H9 (cell line): ENCODE data around the gene GPLD1. TPM values are rescaled to one million over a fixed set of nuclear protein-coding genes. Genes with fewer than 3 reads are reported as not detected.

Source experiments
- DNase-seq: peaks from one replicate; pipeline ENCODE4 v3.0.0-alpha.2; 2017
- H2AFZ ChIP-seq: one replicate; pipeline ENCODE4 v1.6.1; 2013; ENCODE audit warnings: mild to moderate bottlenecking, low read length, control low read depth, moderate library complexity
- H2AK5ac ChIP-seq: 2 replicates; pipeline ENCODE4 v1.6.1; 2013; ENCODE audit warnings: low read length, control low read depth, mixed read lengths; ENCODE audit not compliant: insufficient read length
- H2BK120ac ChIP-seq: one replicate; pipeline ENCODE4 v1.6.1; 2013; ENCODE audit warnings: low read depth, mild to moderate bottlenecking, low read length, control low read depth, inconsistent platforms; ENCODE audit not compliant: poor library complexity, severe bottlenecking
- H2BK12ac ChIP-seq: 2 replicates; pipeline ENCODE4 v1.6.1; 2013; ENCODE audit warnings: low read length, control low read depth, mixed read lengths, low read depth; ENCODE audit not compliant: insufficient read length
- H2BK15ac ChIP-seq: 2 replicates; pipeline ENCODE4 v1.6.1; 2013; ENCODE audit warnings: low read depth, low read length, control low read depth
- H2BK20ac ChIP-seq: one replicate; pipeline ENCODE4 v1.6.1; 2013; ENCODE audit warnings: low read depth, mild to moderate bottlenecking, low read length, control low read depth, inconsistent platforms; ENCODE audit not compliant: poor library complexity, severe bottlenecking
- H2BK5ac ChIP-seq: 2 replicates; pipeline ENCODE4 v1.6.1; 2013; ENCODE audit warnings: low read length, control low read depth, mixed read lengths; ENCODE audit not compliant: insufficient read length
- H3K14ac ChIP-seq: 2 replicates; pipeline ENCODE4 v1.6.1; 2013; ENCODE audit warnings: low read length, control low read depth; ENCODE audit not compliant: insufficient read depth
- H3K18ac ChIP-seq: 2 replicates; pipeline ENCODE4 v1.6.1; 2013; ENCODE audit warnings: low read depth, mild to moderate bottlenecking, mixed read lengths, low read length, control low read depth; ENCODE audit not compliant: insufficient read length
- H3K23ac ChIP-seq: 2 replicates; pipeline ENCODE4 v1.6.1; 2013; ENCODE audit warnings: low read length, control low read depth, mixed read lengths, low read depth; ENCODE audit not compliant: insufficient read length
- H3K23me2 ChIP-seq: 2 replicates; pipeline ENCODE4 v1.6.1; 2013; ENCODE audit warnings: low read depth, mild to moderate bottlenecking, mixed read lengths, low read length, control low read depth; ENCODE audit not compliant: insufficient read length, poor library complexity, severe bottlenecking
- H3K27ac ChIP-seq: 2 replicates; pipeline ENCODE4 v1.5.1; 2013; ENCODE audit warnings: low read length, control low read depth, mixed read lengths, low read depth; ENCODE audit not compliant: insufficient read length
- H3K27me3 ChIP-seq: 2 replicates; pipeline ENCODE4 v1.6.1; 2013; ENCODE audit warnings: low read length, control low read depth, inconsistent platforms; ENCODE audit not compliant: insufficient read depth
- H3K4ac ChIP-seq: 2 replicates; pipeline ENCODE4 v1.6.1; 2013; ENCODE audit warnings: low read depth, mild to moderate bottlenecking, control low read depth, inconsistent platforms, low read length, moderate library complexity
- H3K4me1 ChIP-seq: 2 replicates; pipeline ENCODE4 v1.6.1; 2013; ENCODE audit warnings: low read length, control low read depth, inconsistent platforms; ENCODE audit not compliant: insufficient read depth
- H3K4me2 ChIP-seq: 2 replicates; pipeline ENCODE4 v1.6.1; 2013; ENCODE audit warnings: low read length, control low read depth, mixed read lengths; ENCODE audit not compliant: insufficient read length, insufficient read depth
- H3K56ac ChIP-seq: 2 replicates; pipeline ENCODE4 v1.6.1; 2013; ENCODE audit warnings: low read depth, mild to moderate bottlenecking, mixed read lengths, low read length, control low read depth; ENCODE audit not compliant: insufficient read length
- H3K79me1 ChIP-seq: 2 replicates; pipeline ENCODE4 v1.6.1; 2013; ENCODE audit warnings: low read depth, mild to moderate bottlenecking, moderate library complexity, low read length, control low read depth, inconsistent platforms; ENCODE audit not compliant: insufficient read depth, poor library complexity, severe bottlenecking
- H3K79me2 ChIP-seq: 2 replicates; pipeline ENCODE4 v1.6.1; 2013; ENCODE audit warnings: low read length, control low read depth, inconsistent platforms; ENCODE audit not compliant: insufficient read depth
- H3K9ac ChIP-seq: 2 replicates; pipeline ENCODE4 v1.6.1; 2013; ENCODE audit warnings: low read length, control low read depth, mixed read lengths; ENCODE audit not compliant: insufficient read length; ENCODE audit errors: extremely low read depth
- H3K9me3 ChIP-seq: one replicate; pipeline ENCODE4 v1.6.1; 2013; ENCODE audit warnings: low read depth, low read length, inconsistent platforms; ENCODE audit not compliant: control insufficient read depth
- H3T11ph ChIP-seq: one replicate; pipeline ENCODE4 v1.6.1; 2013; ENCODE audit warnings: mild to moderate bottlenecking, low read length, control low read depth, inconsistent platforms
- H4K20me1 ChIP-seq: one replicate; pipeline ENCODE4 v1.6.1; 2013; ENCODE audit not compliant: control insufficient read depth, insufficient read length, insufficient read depth
- H4K5ac ChIP-seq: 2 replicates; pipeline ENCODE4 v1.6.1; 2013; ENCODE audit warnings: low read depth, mild to moderate bottlenecking, mixed read lengths, low read length, control low read depth; ENCODE audit not compliant: insufficient read length
- H4K8ac ChIP-seq: replicated peaks from 2 replicates; pipeline ENCODE4 v1.6.1; 2013; ENCODE audit warnings: low read length, control low read depth, mixed read lengths, low read depth; ENCODE audit not compliant: insufficient read length
- H4K91ac ChIP-seq: 2 replicates; pipeline ENCODE4 v1.6.1; 2013; ENCODE audit warnings: low read depth, mild to moderate bottlenecking, moderate library complexity, mixed read lengths, low read length, control low read depth; ENCODE audit not compliant: insufficient read length
- H3K27ac Mint-ChIP-seq, 3 experiments: 2 replicates in 2 of 3; 3 replicates in 1 of 3; pipeline ENCODE4 v1.8.0; 2020 to 2021; ENCODE audit warnings: mixed read lengths in 3 of 3, mild to moderate bottlenecking in 1 of 3, moderate library complexity in 1 of 3
- H3K27me3 Mint-ChIP-seq: 2 replicates; pipeline ENCODE4 v1.8.0; 2021; ENCODE audit warnings: low read depth, mild to moderate bottlenecking, moderate library complexity, mixed read lengths
- H3K36me3 Mint-ChIP-seq, 3 experiments: 2 replicates in 2 of 3; 3 replicates in 1 of 3; pipeline ENCODE4 v1.8.0; 2020 to 2021; ENCODE audit warnings: low read depth in 3 of 3, mixed read lengths in 3 of 3; ENCODE audit not compliant: insufficient read depth in 1 of 3
- H3K4me1 Mint-ChIP-seq, 2 experiments: 2 replicates each; pipeline ENCODE4 v1.8.0; 2020; ENCODE audit warnings: mixed read lengths in 2 of 2
- H3K4me3 Mint-ChIP-seq, 2 experiments: 2 replicates in 1 of 2; 3 replicates in 1 of 2; pipeline ENCODE4 v1.8.0; 2020 to 2021; ENCODE audit warnings: mild to moderate bottlenecking in 2 of 2, mixed read lengths in 2 of 2, moderate library complexity in 1 of 2
- H3K9me3 Mint-ChIP-seq, 2 experiments: 2 replicates in 1 of 2; 3 replicates in 1 of 2; pipeline ENCODE4 v1.8.0; 2020; ENCODE audit warnings: mild to moderate bottlenecking in 2 of 2, mixed read lengths in 2 of 2, moderate library complexity in 1 of 2
- CTCF ChIP-seq: fragments of 200-600 bp; sonication (generic); conservative IDR thresholded peaks from 3 replicates; pipeline ENCODE4 v1.8.0; 2021; ENCODE audit warnings: antibody characterized with exemption, mild to moderate bottlenecking
- WGBS: extraction: QIAGEN DNeasy Blood & Tissue Kit; methylation state at CpG from one replicate; pipeline ENCODE4 v1.1.7; 2013; ENCODE audit warnings: missing lambda C conversion rate, low lambda C conversion rate, mixed read lengths; ENCODE audit not compliant: insufficient read length; ENCODE audit errors: extremely low coverage; 5-methylcytosine and 5-hydroxymethylcytosine counted together
- total RNA-seq: library from RNA; stranded (reverse); gene quantifications from 2 replicates; pipeline ENCODE4 v1.2.1, GENCODE V29; 2021

GPLD1 gene
- total RNA-seq, 1 experiment from 2014 or later = 8.0 TPM

- no peak for DNase-seq
- Histone ChIP-seq H3K18ac (no peak overlapping the region), H3K27ac (no peak overlapping the region), H3K56ac (no peak overlapping the region), H4K20me1 (no peaks in the 10 kb centered on the region), H4K8ac (no peak overlapping the region), H3K27me3 (no peaks in the 10 kb centered on the region), H3K23ac (no peak overlapping the region), H3K79me2 (no peaks in the 10 kb centered on the region), H2BK15ac (no peak overlapping the region), H3K14ac (no peak overlapping the region), H3K4me2 (no peak overlapping the region), H3K23me2 (no peaks in the 10 kb centered on the region), H4K5ac (no peak overlapping the region), H2BK12ac (no peak overlapping the region), H2AK5ac (no peak overlapping the region), H2BK5ac (no peak overlapping the region), H4K91ac (no peak overlapping the region), H2AFZ (no peak overlapping the region), H3K9ac (no peak overlapping the region), H3K4ac (no peak overlapping the region), H3K9me3 (no peaks in the 10 kb centered on the region), H3K79me1 (no peaks in the 10 kb centered on the region), H2BK120ac (no peak overlapping the region), H2BK20ac (no peak overlapping the region), H3K4me1 (no peaks in the 10 kb centered on the region), H3T11ph (no peak overlapping the region)
- Mint-ChIP-seq H3K36me3 (peaks cover 0 to 2% (median 0%) of the 10 kb centered on the region in 3 experiments; a peak in 2 of 7 replicates), H3K4me3 (no peak overlapping the region), H3K9me3 (no peaks in the 10 kb centered on the region), H3K27me3 (no peaks in the 10 kb centered on the region), H3K27ac (no peak overlapping the region), H3K4me1 (peaks cover 3 to 4% of the 10 kb centered on the region in 2 experiments; a peak in 3 of 4 replicates)
- WGBS = no CpG with 5 or more reads among the region's 10 CpGs
- TF ChIP-seq CTCF = no peak
These were observed 35.5 kb downstream of the GPLD1 start for GRCh38 chr6:24453921-24454320.
